Measurements from ENCODE around the gene SERPINB6. TPM values are rescaled to one million over a fixed set of nuclear protein-coding genes. Genes with fewer than 3 reads are reported as not detected.

SERPINB6 gene
- total RNA-seq, 1 donor from 2014 or later, result 56.1 TPM

- intact Hi-C loops (cut with micrococcal nuclease), result no loop called here
- Mint-ChIP-seq H3K9me3 (no peaks in the 10 kb centered on the region), H3K4me3 (no peak overlapping the region), H3K36me3 (ENCODE audit: low read depth) (no peaks in the 10 kb centered on the region), H3K27ac (no peak overlapping the region), H3K27me3 (no peaks in the 10 kb centered on the region), H3K4me1 (no peaks in the 10 kb centered on the region)
- POLR2A ChIA-PET, result interaction anchor here (0.7 to 0.9 kb wide), 2 partner anchors 20 to 83 kb away, joined by 3 to 4 read pairs; no protein-coding TSS in a partner anchor
- CTCF ChIA-PET, result interaction anchor here (1.1 to 1.4 kb wide), 2 partner anchors 9 to 11 kb away, joined by 3 to 4 read pairs; no protein-coding TSS in a partner anchor
- DNase-seq, result no peak
- ATAC-seq (ENCODE audit: low read depth), result no peak
- no peak for TF ChIP-seq CTCF (IDR thresholded peaks at IDR 0.05)
Observed at GRCh38 chr6:2920671-2921112, 50.7 kb downstream of the SERPINB6 start.

- Mint-ChIP-seq H3K27ac (no peak overlapping the region), H3K36me3 (ENCODE audit: low read depth) (no peaks in the 10 kb centered on the region), H3K4me3 (no peak overlapping the region), H3K4me1 (no peaks in the 10 kb centered on the region), H3K27me3 (no peaks in the 10 kb centered on the region), H3K9me3 (no peaks in the 10 kb centered on the region)
- no peak for TF ChIP-seq CTCF (IDR thresholded peaks at IDR 0.05)
- no peak for DNase-seq
- CTCF ChIA-PET, result interaction anchor here (1.1 to 1.4 kb wide), 2 partner anchors 9 to 12 kb away, joined by 3 to 4 read pairs; no protein-coding TSS in a partner anchor
- intact Hi-C loops (cut with micrococcal nuclease), result no loop called here
- ATAC-seq (ENCODE audit: low read depth), result no peak
- POLR2A ChIA-PET, result interaction anchor here (0.7 to 0.9 kb wide), 2 partner anchors 19 to 82 kb away, joined by 3 to 4 read pairs; no protein-coding TSS in a partner anchor
Observed at GRCh38 chr6:2919886-2920285, 51.5 kb downstream of the SERPINB6 start.

- Mint-ChIP-seq H3K4me3 (no peak overlapping the region), H3K4me1 (no peaks in the 10 kb centered on the region), H3K27me3 (no peaks in the 10 kb centered on the region), H3K27ac (no peak overlapping the region), H3K36me3 (ENCODE audit: low read depth) (no peaks in the 10 kb centered on the region), H3K9me3 (no peaks in the 10 kb centered on the region)
- ChIA-PET CTCF (interaction anchor here (1.1 kb wide), 1 partner anchor 12 kb away, joined by 3 read pairs; no protein-coding TSS in a partner anchor), POLR2A (no interaction called here)
- DNase-seq (no peak), ATAC-seq (ENCODE audit: low read depth) (no peak)
- no peak for TF ChIP-seq CTCF (IDR thresholded peaks at IDR 0.05)
- intact Hi-C loops (cut with micrococcal nuclease), result no loop called here
Observed at GRCh38 chr6:2919401-2919800, 52.0 kb downstream of the SERPINB6 start.

- no peak overlapping the region for H3K4me3 Mint-ChIP-seq
- CTCF ChIA-PET, result no interaction called here
Observed at GRCh38 chr6:2918936-2919335, 52.4 kb downstream of the SERPINB6 start.

More at GRCh38 chr6:2918936-2919335, 52.4 kb downstream of the SERPINB6 start:
- Mint-ChIP-seq H3K36me3 (ENCODE audit: low read depth) (no peaks in the 10 kb centered on the region), H3K27me3 (no peaks in the 10 kb centered on the region), H3K27ac (no peak overlapping the region), H3K9me3 (no peaks in the 10 kb centered on the region), H3K4me1 (no peaks in the 10 kb centered on the region)
- TF ChIP-seq CTCF (IDR thresholded peaks at IDR 0.05), result no peak
- intact Hi-C loops (cut with micrococcal nuclease), result no loop called here
- ATAC-seq (ENCODE audit: low read depth), result no peak
- no peak for DNase-seq
- POLR2A ChIA-PET, result no interaction called here
